GM19395 (cell line): ENCODE measurements around the gene TMIGD2.
"Not testable (repeated sequence)": the region's sequence is repeated elsewhere in the genome, so short reads cannot be mapped to it uniquely, and the experiment has no call there.

Source experiments
- ATAC-seq: cut with Tn5 transposase; IDR thresholded peaks from one replicate; pipeline ENCODE4 v1.9.1; 2021; ENCODE audit warnings: mild to moderate bottlenecking, moderate library complexity; ENCODE audit not compliant: unreplicated experiment

Gene TMIGD2

GRCh38 chr19:4302243-4302640 lies at the start of gene TMIGD2:
Gene TMIGD2 (minus strand): TSS chr19:4302389. CDS start chr19:4302385, 4 bp downstream.
- ATAC-seq = no peak

DNA sequence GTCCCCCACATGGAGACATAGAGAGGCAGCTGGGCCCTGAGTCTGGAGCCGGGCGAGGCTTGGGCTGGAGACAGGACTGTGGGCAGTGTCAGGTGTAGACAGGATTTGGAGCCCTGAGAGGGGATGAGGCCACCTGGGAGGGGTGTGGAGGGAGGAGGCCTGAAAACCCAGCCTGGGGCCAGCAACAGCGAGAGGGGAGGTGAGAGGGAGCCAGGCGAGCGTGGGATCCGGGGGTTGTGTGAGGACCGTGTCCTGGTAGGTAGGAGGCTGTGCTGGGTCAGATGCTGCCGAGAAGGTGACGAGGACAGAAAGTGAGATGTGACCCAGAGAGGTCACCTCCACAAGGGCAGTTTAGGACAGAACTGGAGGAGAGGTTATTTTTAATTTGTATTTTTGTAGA lies 48.5 kb upstream of the TMIGD2 start:
- ATAC-seq = no peak

DNA sequence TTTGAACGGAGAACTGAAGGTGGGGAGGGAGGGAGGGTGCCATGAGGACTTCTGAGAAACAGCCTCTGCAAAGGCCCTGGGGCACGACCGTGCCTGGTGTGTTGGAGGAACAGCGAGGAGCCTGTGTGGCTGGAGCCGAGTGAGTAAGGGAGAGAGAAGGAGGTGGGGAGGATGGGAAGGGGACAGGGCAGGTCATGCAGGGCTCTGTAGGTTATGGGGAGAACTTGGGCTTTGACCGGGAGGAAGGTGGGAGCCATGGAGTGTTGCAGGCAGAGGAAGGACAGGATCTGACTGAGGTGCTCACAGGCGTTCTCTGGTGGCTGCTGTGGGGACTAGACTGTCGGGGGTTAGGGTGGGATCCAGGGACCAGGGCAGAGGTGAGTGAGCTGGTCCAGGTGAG lies 47.9 kb upstream of the TMIGD2 start:
- ATAC-seq = no peak

GRCh38 chr19:4349225-4349624 lies 47.0 kb upstream of the TMIGD2 start:
- not testable (repeated sequence) for ATAC-seq

- no peak for ATAC-seq
These were observed 45.3 kb upstream of the TMIGD2 start for GRCh38 chr19:4347521-4347920.

GRCh38 chr19:4346020-4346383 lies 43.8 kb upstream of the TMIGD2 start:
- ATAC-seq = no peak

DNA sequence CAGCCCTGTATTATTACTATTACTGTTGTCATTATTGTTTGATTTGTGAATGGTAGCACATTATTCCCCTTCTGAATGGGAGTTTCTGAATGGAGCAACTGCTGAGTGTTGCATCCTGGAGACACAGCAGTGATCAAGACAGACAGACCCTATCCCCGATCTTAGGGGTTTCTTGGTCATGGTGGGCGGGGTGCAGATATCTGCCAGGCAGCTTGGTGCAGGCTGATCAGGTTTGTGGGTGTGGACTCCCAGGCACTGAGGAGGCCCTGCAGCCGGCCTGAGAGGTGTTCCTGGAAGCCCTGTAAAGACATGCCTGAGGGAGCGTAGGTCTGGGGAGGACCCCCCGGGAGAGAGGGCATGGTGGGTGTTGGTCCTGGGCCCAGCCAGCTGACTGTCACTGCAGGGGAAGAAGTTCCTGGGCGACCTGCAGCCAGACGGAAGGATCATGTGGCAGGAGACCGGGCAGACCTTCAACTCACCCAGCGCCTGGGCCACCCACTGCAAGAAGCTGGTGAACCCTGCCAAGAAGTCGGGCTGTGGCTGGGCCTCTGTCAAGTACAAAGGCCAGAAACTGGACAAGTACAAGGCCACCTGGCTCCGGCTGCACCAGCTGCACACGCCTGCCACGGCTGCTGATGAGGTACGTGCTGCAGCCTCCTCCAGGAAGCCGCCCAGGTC lies 43.3 kb upstream of the TMIGD2 start:
- ATAC-seq = no peak

DNA sequence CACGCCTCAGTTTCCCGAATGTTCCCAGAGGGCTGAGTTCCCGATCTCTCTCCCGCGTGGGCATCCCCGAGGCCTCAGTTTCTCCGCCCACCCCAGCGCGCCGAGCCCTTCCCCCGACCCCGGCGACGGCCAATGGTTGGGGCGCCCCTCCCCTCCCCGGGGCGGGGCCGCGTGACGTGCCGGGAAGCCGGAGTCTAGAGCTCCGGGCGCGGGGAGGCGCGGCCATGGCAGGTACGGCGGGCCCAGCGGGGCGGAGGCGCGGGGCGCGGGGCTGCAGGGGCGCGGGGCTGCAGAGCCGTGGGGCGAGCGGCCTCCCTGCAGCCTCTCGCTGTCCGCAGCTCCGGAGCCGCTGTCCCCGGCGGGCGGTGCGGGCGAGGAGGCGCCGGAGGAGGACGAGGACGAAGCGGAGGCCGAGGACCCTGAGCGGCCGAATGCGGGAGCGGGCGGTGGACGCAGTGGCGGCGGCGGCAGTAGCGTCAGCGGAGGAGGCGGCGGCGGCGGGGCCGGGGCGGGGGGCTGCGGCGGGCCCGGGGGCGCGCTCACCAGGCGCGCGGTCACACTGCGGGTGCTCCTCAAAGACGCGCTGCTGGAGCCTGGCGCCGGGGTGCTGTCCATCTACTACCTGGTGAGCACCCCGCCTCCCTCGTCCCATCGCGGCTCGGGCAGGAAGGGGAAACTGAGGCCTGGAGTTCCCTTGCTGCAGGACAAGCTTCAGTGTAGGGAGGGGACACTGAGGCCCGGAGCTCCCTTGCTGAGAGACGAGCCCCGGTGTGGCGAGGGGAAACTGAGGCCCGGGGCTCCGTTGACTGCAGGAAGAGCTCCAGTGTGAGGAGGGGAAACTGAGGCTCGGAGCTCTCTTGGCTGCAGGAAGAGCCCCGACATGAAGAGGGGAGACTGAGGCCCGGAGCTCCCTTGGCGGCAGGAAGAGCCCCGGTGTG lies 41.5 kb upstream of the TMIGD2 start, which contains the start of gene MPND:
Gene MPND (plus strand): TSS at position 193 of the 938 bp plus-strand sequence. CDS start 32 bp downstream, at position 225.
- ATAC-seq = peak; percentile 60

DNA sequence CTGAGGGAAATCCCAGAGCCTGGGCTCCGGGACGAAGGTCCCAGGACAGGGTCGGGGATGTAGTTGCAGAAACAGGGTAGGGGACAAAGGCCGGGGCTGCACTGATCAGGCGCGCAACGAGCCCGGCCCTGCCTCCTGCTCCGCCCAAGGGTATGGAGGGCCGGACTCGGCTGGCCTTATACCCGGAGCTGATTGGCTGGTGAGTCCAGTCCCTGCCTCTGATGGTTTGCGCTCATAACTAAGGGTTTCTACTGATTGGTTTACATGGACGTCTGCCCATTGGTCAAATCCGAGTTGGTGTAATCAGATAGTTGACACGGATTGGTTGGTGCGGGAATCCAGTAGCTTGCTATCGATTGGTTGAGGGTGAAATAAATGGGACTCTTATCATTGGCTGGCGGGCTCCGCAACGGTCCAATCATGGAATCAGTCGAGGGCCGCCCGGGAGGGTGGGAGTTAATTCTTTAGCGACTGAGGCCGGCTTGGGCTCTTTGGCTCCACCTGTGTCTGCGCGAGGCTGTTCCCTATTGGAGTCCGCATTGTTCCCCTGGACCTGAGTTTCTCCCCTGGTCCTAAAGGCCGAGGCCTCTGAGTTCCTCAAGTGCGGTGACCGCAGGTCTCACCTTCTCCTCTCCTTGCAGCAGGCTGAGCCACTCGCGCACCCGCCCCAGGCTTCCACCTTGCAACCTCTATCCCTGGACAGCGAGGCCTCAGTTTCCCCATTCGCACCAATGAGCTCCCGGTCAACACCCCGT lies 40.6 kb upstream of the TMIGD2 start:
- ATAC-seq = peak; percentile 87

DNA sequence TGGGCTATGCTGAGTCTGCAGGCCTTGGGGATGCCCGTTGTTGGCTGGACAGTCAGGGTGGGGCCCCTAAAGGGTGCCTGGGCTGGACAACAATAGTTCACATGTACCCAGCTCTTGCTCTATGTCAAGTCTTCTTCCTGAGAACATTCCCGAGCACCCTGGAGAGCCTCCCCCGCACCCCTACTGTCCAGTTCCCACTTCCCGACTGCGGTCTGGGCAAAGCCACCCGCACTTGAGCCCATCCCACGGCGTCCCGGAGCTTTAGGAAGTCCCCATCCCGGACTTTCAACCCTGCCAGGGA lies 40.1 kb upstream of the TMIGD2 start:
- ATAC-seq = no peak

DNA sequence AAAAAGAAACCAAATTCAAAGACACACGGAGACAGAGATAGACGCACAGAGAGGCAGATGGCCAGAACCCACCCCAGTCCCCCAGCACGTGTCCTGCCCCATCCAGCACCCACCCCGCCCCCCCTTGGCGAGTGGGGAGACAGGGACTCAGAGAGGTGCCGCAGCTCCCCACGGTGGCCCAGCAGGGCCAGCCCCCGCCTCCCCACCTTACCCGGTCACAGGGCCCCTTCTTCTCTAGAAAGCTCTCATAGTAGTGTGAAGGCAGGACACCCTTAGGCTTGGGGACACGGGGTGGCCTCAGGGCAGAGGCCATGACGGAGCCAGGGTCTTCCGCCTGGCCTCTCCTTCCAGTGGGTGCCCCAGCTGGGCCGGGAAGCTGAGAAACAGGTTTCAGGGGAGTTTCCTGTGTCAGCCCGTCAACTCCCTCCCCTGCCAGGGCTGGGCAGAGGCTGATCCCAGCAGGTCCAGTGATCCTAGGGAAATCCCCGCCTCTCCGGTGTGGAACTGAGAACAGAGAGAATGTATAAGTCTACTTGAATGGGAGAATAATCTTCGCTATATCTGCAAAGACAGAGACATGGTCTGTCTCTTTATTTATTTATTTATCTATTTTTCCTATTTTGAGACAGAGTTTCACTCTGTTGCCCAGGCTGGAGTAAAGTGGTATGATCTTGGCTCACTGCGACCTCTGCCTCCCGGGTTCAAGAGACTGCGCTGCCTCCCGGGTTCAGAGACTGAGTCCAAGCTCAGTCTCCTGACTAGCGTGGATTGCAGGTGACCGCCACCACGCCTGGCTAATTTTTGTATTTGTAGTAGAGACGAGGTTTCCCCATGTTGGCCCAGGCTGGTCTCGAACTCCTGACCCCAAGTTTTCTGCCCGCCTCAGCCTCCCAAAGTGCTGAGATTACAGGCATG lies 36.5 kb upstream of the TMIGD2 start, which contains the start of gene STAP2:
Gene STAP2 (minus strand): TSS at position 387 of the 915 bp plus-strand sequence. CDS start 74 bp downstream, at position 313.
- no peak for ATAC-seq

DNA sequence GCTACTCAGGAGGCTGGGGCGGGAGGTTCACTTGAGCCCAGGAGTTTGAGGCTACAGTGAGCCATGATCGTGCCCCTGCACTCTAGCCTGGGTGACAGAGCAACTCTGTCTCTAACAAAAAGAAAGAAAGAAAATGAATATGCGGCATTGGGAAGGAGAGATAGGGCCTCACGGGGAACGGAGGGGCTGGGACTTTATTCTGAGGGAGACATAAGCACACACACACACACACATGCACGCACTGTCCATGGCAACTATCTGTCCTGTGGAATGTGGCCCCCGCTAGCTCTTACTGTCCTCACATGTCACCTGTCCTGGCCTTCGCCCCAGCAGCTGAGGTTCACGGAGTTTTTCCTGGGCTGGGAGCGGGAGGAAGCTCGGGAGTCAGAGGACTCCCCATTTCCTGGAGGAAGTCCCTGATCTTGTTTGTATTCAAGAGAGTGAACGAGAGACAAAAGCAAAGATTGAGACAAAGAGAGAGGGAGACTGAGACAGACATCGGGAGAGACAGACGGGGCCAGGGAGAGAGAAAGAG lies 35.8 kb upstream of the TMIGD2 start:
- no peak for ATAC-seq

- no peak for ATAC-seq
These were observed 32.9 kb upstream of the TMIGD2 start for GRCh38 chr19:4334929-4335570.

DNA sequence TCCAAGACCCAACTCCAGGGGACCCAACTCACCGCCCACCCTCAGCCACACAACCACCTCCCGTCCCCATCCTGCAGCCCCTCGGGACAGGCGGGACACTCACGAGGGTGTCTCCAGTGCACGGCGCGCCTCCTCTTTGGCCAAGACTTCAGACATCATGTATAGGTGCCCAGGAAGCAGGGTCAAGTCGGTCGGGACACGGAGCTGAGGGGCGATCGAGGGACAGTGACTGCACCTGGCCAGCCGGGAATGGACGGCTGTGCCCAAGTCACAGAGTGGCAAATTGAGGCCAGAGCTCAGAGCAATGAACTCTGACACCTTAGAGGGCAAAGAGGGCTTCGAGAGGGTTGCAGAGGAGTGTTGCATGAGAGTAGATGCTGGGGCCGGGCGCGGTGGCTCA lies 27.7 kb upstream of the TMIGD2 start:
- ATAC-seq = no peak

GRCh38 chr19:4328991-4329681 lies 26.9 kb upstream of the TMIGD2 start:
- ATAC-seq = not testable (repeated sequence)

DNA sequence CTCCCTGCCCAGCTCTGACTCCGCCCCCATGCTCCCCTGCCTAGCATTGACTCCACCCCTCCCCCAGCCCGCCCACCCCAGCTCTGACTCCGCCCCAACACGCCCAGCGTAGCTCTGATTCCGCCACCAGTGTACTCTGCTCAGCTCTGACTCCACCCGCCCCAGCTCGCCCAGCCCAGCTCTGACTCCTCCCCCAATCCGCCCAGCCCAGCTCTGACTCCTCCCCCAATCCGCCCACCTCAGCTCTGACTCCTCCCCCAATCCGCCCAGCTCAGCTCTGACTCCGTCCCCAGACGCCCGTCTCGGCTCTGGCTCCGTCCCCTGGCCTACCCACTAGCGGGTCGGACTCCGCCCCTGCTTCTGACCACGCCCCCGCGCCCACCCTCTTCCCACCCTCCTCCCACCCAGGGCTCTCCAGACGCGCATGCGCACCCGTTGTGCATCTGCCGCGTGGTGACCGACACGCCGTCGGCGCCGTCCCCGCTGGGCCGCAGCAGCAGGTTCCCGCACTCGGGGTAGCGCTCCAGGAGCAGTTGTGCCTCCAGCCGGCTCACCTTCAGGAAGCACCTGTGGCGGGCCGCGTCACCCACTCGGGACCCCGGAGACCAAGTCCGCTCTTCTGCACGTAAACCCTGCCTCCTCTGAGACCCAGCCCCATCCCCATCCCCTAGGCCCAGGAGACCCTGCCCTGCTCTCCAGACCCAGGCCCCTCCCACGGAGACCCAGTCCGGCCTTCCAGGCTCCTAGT lies 26.2 kb upstream of the TMIGD2 start:
- peak; percentile 71 for ATAC-seq

- ATAC-seq = peak; percentile 18
These were observed 25.7 kb upstream of the TMIGD2 start for GRCh38 chr19:4327877-4328242.

DNA sequence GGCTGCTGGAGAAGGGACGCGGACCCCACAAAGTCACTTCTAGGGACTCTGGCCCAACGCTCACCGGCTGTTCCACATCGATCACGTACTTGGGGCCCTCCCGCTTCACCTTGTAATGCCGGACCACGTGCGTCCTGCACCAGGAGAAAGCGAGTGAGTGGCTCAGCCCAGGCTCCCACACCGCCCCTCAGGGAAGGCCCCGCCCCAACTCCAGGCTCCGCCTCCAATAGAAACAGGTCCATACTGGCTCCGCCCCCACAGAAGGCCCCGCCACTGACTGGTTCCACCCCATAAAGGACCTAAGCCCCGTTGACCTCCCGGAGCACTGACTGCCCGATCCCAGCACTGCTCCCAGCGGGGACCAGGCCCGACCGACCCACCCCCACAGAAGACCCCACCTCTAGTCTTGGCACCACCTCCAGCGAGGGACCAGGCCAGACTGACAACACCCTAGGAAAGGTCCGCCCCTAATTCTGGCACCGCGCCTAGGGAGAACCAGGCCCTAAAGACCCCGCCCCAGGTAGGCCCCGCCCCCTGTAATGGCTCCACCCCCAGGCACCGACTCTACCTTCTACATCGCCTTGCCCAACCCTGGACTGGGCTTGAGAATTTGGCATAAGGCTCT lies 25.2 kb upstream of the TMIGD2 start:
- no peak for ATAC-seq
